GM18505 (cell line): ENCODE results near the gene TENM3.

Experiments used
- ATAC-seq: cut with Tn5 transposase; IDR thresholded peaks from one replicate; pipeline ENCODE4 v1.9.1; 2021; ENCODE audit not compliant: unreplicated experiment
- POLR2A ChIP-seq: IDR thresholded peaks from 4 replicates; pipeline ENCODE4 v1.6.1; 2011; ENCODE audit warnings: borderline replicate concordance; ENCODE audit not compliant: insufficient read depth, insufficient read length; ENCODE audit errors: extremely low read depth

The TENM3 gene

GRCh38 chr4:182486881-182487280 is 243.7 kb downstream of the TENM3 start:
- no peak for ATAC-seq
- no peak for TF ChIP-seq POLR2A

DNA sequence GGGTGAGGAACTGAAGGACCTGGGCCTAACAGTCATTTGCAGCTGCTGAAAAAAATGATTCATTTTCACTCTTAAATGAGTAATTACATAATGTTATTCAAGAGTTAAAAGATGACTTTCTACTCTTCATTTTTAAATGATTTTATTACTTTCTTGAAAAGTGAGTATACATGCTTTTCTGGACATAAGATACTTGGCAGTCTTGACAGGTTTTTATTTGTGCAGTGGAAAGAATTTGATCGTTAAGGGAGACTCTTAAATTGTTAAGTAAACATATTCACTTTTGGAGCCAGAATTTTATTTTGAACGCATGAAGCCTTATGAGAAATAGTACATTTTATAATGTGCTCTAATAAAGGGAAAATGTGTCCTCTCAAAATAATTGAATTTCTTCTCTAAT is 245.7 kb downstream of the TENM3 start:
- ATAC-seq: no peak
- TF ChIP-seq POLR2A: no peak

DNA sequence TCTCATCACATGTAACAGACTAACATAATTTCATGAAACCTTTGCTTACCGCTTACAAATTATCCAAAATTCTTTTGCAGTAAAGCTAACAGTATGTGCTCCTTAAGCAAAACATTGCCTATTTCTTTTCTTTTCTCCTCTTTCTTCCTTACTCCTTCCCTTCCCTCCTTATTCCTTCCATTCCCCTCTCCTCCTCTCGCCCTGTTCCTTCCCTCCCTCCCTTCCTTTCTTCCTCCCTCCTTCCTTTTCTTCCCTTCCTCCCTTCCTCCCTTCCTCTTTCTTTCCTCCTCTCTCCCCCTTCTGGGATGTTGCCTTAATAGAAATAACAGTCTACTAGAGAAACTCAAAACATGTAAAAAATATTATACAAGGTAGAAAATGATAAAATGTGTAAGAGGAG is 246.4 kb downstream of the TENM3 start:
- no peak for ATAC-seq
- TF ChIP-seq POLR2A: no peak

DNA sequence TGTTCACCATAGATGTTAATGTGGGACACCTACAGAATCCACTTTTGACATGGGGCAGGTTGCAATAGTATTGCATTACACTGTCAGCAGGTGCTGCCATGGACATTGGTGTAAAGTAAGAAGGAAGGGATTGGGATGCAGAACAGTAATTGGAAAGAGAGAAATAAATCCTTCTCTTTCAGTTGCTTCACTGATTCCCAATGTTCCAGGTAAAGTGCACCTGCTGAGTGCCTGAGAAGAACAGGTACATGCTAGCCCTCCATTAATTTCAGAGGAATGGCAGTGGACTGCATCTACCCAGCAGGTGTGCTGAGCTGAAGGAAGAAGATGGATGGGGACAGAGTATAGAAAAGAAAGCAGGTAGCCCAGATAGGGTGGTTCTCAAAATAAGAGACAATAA is 248.5 kb downstream of the TENM3 start:
- TF ChIP-seq POLR2A: no peak
- ATAC-seq: peak; percentile 18

DNA sequence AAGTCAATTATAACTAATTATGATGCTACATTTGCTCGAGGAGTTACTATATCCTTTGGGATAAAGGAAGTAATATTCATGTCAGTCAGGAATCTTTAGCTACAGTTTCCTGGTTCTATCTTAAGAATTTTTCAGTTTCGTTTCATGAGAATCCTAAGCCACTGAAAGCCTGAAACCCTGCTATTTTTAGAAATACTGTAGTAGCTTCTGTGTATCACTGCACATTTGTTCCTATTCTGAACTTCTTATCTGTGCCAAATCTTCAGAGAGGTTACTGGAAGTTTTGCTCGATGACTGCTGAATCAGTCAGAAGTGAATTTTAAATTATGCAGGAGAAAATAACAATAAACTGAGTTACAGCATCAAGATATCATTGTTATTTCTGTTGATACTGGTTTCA is 249.2 kb downstream of the TENM3 start:
- TF ChIP-seq POLR2A: no peak
- peak; percentile 82 for ATAC-seq

DNA sequence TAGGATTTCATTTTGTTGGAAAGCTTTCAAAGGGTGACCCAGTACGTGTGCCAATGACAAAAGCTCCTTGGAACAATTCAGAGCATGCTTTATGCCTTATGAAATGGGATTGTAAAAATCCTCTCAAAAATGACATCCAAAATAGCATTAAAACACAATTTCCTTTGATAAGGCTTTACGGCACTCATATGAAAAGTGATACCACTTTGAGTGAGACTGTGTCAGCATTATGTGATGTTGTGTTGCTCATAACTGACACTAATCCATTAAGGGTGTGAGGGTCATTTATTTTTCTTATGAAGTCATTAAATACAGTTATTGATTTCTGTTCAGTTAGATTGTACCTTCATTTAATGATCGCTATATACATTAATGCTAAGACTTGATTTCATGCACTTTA is 250.2 kb downstream of the TENM3 start:
- ATAC-seq: no peak
- TF ChIP-seq POLR2A: no peak

GRCh38 chr4:182494103-182494502 is 250.9 kb downstream of the TENM3 start:
- ATAC-seq: no peak
- no peak for TF ChIP-seq POLR2A

- no peak for TF ChIP-seq POLR2A
- no peak for ATAC-seq
These were observed 251.8 kb downstream of the TENM3 start for GRCh38 chr4:182495031-182495430.

DNA sequence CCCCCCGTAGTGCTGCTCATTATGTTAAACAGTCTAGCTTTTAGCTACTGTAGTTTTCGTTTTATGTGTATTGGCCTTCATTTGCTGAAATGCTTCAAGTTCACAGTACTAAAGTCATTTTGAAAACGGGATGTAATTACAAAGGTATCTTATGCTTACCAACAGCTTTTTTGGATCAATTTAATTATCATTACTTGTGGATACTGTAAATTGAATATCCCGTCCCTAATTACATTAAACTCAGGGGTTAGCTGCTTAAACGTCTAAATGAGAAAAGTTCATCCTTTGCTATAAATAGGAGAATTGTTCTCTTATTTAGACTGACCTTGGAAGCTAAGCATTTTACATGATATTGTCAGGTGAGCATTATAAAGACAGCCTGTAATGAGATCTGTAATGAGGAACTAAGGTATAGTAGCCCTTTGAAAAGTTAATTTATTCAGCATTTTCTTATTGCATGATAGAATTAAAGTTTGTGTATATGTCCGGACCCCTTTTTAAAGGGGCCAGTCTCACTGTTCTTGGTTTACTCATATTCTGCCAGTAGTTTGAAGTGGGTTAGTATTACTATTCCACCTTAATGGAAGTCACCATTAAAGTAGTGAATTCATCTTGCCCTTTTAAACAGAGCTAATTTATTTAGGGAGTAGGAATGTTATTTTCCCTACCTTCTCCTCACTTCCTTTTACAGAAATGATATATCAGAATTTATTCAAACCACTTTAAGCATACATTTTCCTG is 252.6 kb downstream of the TENM3 start:
- no peak for TF ChIP-seq POLR2A
- ATAC-seq: no peak

DNA sequence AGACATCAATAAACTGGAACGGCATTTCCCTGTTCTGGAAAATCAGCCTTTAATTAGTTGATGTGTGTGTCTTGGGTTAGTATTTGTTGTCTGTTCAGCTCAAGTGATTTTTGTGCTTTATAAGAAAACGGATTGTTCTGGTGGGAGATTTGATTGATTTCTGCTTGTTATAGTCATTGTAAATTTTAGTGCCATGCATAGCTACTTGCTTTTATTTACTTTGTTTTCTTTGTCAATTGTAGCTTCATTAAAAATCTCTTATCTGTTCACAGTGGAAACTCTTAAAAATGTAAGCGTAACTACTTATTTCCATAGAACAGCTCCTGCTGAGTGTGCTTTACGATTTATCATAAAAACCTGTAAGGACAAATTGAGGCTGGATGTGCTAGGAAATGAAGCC is 253.2 kb downstream of the TENM3 start:
- no peak for ATAC-seq
- TF ChIP-seq POLR2A: no peak

DNA sequence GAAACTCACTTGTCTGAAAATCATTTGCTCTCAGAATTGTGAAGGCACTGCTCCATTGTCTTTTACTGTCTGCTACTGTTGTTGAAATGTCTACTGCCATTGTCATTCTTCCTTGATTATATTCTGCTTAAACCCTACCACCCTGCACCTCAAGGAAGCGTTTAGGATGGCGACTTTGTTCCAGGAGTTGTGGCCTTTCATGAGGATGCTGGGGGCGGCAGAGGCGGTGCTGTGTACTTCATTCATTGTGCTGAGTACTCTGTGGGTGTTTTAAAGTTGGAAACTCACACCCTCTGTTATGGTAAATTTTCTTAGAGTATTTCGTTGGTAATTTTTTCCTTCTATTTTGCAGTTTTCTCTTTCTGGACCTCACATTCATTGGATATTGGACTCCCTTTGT is 258.9 kb downstream of the TENM3 start:
- no peak for TF ChIP-seq POLR2A
- no peak for ATAC-seq

DNA sequence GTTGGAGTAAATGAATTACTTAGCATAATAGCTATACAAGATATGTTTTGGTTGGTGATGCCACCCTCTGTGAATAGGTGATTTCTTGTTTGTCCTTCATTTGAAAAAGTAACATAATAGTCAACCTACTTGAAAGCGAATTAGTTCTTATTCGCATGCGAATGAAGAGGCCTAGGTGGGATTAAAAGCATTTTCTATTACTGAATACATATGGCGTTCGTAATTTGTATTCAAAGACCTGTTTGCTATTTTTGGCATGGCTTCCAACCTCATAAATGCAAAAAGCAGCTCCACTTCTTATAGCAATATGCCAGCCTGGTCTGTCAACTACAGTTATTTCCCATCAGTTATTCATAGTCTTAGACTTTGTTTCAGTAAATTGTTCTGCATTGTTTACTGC is 261.3 kb downstream of the TENM3 start:
- ATAC-seq: no peak
- no peak for TF ChIP-seq POLR2A

DNA sequence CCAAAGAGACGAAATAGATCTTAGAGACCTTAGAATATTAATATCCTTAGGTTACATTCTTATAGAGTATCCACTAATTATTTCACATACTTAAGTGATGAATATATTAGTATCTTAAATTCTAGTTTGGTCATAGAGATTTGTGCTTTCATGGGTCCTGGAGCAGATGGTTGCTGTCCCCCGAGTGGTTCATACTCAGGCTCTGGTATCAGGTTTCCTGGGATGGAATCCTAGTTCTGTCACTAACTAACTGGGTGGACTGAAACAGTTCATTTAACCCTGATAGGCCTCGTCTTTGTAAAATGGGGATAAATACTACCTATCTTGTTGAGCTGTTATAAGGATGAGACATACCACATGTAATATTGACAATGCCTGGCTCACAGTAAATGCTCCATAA is 264.6 kb downstream of the TENM3 start:
- TF ChIP-seq POLR2A: no peak
- no peak for ATAC-seq

DNA sequence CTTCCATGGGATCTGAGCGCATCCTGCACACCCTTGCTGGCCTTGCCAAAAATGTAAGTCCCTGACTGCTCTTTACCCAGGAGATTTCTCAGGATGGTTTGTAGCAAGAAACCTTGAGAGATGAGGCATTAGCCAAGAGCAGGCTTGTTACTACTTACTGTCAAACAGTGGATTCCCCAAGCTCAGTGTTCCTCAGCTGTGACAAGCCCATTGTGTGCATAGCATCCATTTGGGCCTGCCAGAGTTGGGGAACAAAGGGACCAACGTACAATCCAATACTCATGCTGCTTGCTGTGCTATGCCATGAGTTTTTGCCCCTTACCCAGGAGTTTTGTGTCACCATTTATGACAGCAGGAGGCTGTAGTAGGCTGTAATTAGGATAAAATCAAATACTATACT is 267.6 kb downstream of the TENM3 start:
- TF ChIP-seq POLR2A: no peak
- ATAC-seq: no peak
